NT2/D1 (cell line): ENCODE results near the gene HCN4.

Source experiments
- SUZ12 ChIP-seq: IDR thresholded peaks from 2 replicates; pipeline ENCODE4 v1.6.1; 2011; ENCODE audit not compliant: insufficient read length, insufficient read depth; ENCODE audit errors: extremely low read depth
- YY1 ChIP-seq: IDR thresholded peaks from 2 replicates; pipeline ENCODE4 v1.6.1; 2011; ENCODE audit not compliant: insufficient read length, insufficient read depth
- ZNF274 ChIP-seq: IDR thresholded peaks from 2 replicates; pipeline ENCODE4 v1.6.1; 2011; ENCODE audit warnings: mild to moderate bottlenecking, low read depth, low read length

GRCh38 chr15:73398861-73399260, 30.1 kb upstream of the HCN4 start:
- no peak for TF ChIP-seq SUZ12
- no peak for TF ChIP-seq ZNF274
- no peak for TF ChIP-seq YY1
